Ishikawa (cell line): ENCODE data around the gene DDI1.

Experiments
- CEBPB ChIP-seq: IDR thresholded peaks from 2 replicates; pipeline ENCODE4 v1.6.1; 2012
- EP300 ChIP-seq: IDR thresholded peaks from 2 replicates; pipeline ENCODE4 v1.6.1; 2012; ENCODE audit warnings: borderline replicate concordance
- FOXM1 ChIP-seq: IDR thresholded peaks from 2 replicates; pipeline ENCODE4 v1.6.1; 2012; ENCODE audit warnings: low read depth, borderline replicate concordance
- TAF1 ChIP-seq: IDR thresholded peaks from 2 replicates; pipeline ENCODE4 v1.6.1; 2012; ENCODE audit warnings: low read depth, mild to moderate bottlenecking
- TCF12 ChIP-seq: IDR thresholded peaks from 2 replicates; pipeline ENCODE4 v1.6.1; 2012; ENCODE audit warnings: low read depth
- TEAD4 ChIP-seq: IDR thresholded peaks from 2 replicates; pipeline ENCODE4 v1.6.1; 2012
- TF ChIP-seq, protein P1 (sequence below): IDR thresholded peaks from 2 replicates; pipeline ENCODE4 v1.6.1; 2012; ENCODE audit warnings: low read depth, mild to moderate bottlenecking

DNA sequence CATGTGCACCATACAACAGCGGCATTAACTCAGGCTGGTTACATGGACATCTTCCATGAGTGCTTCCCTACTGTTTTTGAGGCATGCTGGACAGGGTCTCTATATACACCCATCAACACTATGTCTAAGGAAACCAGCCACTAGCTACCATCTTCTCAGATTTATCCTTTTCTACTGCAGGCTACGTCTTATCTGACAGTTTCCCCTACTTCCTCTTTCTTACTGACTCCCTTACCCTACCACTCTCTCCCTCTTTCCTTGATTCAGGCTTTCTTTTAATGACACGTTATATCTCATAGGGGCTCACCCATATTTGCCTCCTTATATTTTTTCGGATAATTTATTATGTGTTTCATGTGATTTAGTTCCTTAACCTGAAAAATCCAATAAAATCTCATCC, 41.8 kb downstream of the DDI1 start:
- no peak for TF ChIP-seq EP300
- no peak for TF ChIP-seq TCF12
- TF ChIP-seq TAF1: no peak
- TF ChIP-seq CEBPB: no peak
- TF ChIP-seq TEAD4: no peak
- no peak for TF ChIP-seq FOXM1
- TF ChIP-seq, protein P1, sequence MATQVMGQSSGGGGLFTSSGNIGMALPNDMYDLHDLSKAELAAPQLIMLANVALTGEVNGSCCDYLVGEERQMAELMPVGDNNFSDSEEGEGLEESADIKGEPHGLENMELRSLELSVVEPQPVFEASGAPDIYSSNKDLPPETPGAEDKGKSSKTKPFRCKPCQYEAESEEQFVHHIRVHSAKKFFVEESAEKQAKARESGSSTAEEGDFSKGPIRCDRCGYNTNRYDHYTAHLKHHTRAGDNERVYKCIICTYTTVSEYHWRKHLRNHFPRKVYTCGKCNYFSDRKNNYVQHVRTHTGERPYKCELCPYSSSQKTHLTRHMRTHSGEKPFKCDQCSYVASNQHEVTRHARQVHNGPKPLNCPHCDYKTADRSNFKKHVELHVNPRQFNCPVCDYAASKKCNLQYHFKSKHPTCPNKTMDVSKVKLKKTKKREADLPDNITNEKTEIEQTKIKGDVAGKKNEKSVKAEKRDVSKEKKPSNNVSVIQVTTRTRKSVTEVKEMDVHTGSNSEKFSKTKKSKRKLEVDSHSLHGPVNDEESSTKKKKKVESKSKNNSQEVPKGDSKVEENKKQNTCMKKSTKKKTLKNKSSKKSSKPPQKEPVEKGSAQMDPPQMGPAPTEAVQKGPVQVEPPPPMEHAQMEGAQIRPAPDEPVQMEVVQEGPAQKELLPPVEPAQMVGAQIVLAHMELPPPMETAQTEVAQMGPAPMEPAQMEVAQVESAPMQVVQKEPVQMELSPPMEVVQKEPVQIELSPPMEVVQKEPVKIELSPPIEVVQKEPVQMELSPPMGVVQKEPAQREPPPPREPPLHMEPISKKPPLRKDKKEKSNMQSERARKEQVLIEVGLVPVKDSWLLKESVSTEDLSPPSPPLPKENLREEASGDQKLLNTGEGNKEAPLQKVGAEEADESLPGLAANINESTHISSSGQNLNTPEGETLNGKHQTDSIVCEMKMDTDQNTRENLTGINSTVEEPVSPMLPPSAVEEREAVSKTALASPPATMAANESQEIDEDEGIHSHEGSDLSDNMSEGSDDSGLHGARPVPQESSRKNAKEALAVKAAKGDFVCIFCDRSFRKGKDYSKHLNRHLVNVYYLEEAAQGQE: no peak
